HG02642 (cell line): ENCODE measurements around the gene FLVCR1.
"Not testable (repeated sequence)": the region's sequence is repeated elsewhere in the genome, so short reads cannot be mapped to it uniquely, and the experiment has no call there.

Experiments
- ATAC-seq: cut with Tn5 transposase; IDR thresholded peaks from one replicate; pipeline ENCODE4 v1.9.1; 2021; ENCODE audit warnings: mild to moderate bottlenecking; ENCODE audit not compliant: unreplicated experiment, poor library complexity

FLVCR1 gene

DNA sequence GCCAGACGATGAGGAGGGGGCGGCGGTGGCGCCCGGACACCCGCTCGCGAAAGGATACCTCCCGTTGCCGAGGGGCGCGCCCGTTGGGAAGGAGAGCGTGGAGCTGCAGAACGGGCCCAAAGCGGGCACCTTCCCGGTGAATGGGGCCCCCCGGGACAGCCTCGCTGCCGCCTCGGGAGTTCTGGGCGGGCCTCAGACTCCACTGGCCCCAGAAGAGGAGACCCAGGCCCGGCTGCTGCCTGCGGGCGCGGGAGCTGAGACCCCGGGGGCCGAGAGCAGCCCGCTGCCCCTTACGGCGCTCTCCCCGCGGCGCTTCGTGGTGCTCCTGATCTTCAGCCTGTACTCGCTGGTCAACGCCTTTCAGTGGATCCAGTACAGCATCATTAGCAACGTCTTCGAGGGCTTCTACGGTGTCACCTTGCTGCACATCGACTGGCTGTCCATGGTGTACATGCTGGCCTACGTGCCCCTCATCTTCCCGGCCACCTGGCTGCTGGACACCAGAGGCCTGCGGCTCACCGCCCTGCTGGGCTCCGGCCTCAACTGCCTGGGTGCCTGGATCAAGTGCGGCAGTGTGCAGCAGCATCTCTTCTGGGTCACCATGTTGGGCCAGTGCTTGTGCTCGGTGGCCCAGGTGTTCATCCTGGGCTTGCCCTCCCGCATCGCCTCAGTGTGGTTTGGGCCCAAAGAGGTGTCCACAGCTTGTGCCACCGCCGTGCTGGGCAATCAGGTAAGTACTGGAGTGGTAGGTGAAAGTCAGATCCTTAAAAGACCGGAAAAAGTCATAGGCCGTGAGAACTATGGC is 588 bp downstream of the FLVCR1 start:
- peak; percentile 13 for ATAC-seq

DNA sequence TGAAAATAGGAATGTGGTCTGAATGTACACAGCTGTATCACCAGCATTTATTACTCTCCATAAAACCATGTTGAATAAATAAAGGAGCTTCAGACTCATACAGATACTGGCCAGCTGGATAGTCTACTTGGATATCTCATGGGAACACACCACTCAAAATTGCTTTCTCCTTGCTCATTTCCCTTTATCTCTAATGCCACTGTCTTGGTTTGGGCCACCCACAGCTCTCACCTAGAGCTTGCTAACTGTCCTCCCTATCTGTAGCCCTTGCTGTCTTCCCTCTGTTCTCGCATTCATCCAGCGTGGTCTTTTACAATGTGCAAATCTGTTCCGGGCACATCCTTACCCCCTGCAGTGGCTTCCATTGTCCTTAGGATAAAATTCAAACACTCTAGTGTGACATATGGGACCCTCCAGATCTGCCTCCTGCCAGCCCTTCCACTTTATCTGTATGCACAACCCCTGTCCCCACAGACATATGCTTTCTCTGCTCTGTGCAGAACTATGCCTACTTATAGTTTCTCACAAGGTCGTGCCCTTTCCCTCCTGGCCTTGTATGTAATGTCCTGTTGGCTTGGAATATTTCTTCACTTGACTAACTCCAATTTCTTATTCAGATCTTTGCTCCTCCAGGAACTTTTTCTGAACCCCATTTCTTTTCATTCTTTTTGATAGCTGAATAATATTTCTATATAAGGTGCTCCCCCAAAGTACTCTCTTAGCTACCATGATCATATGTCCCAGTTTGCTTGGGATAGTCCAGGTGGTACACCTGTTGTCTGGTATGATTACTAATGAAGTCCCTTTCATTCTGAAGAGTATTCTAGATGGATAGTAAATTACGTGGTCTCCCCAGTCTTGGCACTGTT is 2.9 kb downstream of the FLVCR1 start:
- ATAC-seq = no peak

DNA sequence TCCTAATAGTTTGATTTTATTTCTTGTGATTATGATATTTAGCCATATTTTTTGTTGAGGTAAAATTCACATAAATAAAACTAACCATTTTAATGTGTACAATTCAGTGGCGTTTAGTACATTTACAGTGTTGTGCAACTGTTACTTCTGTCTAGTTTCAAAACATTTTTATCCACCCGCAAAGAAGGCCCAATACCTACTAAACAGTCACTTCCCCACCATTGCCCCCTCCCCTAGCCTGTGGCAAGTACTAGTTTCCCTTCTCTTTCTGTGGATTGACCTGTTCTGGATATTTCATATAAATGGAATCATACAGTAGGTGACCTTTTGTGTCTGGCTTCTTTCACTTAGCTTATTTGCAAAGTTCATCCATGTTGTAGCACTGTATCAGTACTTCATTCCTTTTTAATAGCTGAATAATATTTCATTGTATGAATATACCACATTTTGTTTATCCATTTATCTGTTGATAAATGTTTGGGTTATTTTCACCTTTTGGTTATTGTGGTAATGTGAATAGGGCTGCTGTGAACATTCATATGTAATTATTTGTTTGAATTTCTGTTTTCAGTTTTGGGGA is 4.1 kb downstream of the FLVCR1 start:
- no peak for ATAC-seq

DNA sequence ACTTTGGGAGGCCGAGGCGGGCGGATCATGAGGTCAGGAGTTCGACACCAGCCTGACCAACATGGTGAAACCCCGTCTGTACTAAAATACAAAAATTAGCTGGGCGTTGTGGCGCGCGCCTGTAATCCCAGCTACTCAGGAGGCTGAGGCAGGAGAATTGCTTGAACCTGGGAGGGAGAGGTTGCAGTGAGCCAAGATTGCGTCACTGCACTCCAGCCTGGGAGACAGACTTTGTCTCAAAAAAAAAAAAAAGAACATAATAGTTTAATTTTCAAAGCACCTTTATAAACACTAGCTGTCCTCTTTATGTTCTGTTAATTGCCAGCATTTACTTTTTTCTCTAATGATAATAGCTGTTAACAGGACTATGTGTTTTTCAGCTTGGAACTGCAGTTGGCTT is 5.3 kb downstream of the FLVCR1 start:
- ATAC-seq = not testable (repeated sequence)

DNA sequence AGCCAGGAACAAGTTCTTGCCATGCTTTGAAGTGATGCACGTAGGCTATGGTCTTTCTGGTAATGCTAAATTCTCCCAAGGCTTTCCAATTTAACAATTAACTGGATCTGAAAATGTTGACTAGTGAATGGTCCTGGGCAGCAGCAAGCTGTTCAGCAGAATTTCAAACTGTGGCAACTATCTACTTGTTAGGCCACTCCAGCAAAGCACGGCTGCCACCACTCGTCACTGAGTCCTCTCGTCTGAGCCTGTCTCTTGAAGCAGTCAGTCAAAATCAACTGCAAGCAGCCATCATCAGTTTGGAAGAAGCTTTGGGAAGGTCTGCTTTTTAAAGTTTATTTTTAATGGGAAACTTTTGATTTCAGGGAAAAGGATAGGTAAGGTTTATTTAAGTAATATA is 6.1 kb downstream of the FLVCR1 start:
- ATAC-seq = no peak

DNA sequence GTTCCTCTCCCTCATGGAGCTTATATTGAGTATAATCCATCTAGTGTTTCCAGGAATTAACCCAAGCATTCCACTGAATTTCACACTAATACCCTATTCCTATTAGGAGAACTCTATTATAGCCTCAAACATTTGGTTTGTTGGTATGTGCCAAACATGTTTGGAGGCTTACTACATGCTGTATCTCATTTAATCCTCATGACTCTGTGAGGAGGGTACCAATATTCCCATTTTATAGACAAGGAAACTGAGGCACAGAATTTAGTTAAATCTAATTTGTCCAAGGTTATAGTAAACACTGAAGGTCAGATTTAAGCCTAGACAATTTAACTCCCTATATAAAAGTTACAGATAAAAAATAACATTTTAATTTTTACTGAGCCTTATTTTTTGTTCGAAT is 9.1 kb downstream of the FLVCR1 start:
- ATAC-seq = no peak

GRCh38 chr1:212871976-212872375 is 13.9 kb downstream of the FLVCR1 start:
- no peak for ATAC-seq

DNA sequence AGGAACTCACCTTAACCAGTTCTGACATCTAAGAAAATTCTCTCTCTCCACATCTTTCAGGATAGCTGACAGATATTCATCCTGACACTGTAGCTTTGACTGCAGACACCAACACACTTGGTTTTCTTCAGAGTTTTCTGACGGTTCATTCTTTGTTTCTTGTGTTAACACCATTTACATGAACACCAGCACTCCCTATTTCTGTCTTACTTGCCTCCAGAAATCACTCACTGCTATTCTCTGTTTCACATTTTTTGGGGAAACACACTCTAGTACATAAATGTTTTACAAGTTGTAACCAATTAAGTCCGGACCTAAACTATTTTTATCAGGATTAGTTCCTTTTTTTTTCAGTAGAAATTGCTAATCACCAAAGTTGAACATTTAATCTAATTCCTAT is 15.4 kb downstream of the FLVCR1 start:
- ATAC-seq = peak; percentile 86

- no peak for ATAC-seq
Measured at GRCh38 chr1:212878418-212878817, 20.3 kb downstream of the FLVCR1 start.

DNA sequence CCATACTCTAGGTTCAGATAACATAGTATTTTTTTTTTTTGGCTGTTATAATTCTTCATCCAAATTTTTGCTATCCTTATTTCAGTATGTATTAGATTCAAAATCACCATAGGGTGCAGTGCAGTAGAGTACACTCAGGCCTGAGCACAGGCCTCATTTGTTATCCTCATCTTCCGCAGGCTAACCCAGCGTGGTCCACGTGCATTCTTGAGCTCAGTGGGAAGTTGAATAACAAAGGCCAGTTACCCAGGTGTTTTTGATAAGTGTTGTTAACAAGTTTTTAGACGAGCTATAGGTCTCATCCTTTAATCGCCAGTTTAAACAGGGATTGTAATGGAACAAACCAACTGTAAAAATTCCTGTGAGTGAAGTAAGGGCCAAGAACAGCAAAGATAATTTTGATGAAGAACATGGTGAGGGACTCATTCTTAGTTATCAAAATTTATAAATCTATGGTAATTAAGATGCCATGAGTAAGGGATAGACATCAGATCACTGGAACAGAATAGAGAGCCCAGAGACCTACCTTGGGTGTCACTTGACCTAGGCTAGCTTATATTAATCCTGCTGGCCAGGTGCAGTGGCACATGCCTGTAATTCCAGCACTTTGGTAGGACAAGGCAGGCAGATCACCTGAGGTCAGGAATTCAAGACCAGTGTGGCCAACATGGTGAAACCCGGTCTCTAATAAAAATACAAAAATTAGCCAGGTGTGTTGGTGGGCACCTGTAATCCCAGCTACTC is 22.0 kb downstream of the FLVCR1 start:
- no peak for ATAC-seq

DNA sequence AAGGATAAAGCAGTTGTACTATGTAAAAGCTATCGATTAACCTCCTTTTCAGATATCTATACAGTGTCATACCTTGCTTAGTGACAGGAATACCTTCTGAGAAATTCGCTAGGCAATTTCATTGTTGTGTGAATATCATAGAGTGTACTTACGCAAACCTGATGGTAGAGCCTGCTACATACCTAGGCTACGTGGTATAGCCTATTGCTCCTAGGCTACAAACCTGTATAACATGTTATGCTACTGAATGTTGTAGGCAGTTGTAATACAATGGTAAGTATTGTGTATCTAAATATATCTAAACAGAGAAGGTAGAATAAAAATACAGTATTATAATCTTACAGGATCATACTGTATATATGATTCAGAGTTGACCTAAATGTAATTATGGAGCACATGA is 26.5 kb downstream of the FLVCR1 start:
- no peak for ATAC-seq

DNA sequence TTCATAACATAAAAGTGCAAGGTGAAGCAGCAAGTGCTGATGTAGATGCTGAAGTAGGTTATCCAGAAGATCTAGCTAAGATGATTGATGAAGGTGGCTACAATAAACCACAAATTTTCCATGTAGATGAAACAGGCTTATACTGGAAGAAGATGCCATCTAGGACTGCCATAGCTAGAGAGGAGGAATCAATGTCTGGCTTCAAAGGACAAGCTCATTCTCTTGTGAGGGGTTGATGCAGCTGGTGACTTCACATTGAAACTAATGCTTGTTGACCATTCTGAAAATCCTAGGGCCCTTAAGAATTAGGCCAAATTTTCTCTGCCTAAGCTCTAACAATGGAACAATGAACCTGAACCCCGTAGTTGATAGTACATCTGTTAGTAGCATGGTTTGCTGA is 34.0 kb downstream of the FLVCR1 start:
- ATAC-seq = no peak

DNA sequence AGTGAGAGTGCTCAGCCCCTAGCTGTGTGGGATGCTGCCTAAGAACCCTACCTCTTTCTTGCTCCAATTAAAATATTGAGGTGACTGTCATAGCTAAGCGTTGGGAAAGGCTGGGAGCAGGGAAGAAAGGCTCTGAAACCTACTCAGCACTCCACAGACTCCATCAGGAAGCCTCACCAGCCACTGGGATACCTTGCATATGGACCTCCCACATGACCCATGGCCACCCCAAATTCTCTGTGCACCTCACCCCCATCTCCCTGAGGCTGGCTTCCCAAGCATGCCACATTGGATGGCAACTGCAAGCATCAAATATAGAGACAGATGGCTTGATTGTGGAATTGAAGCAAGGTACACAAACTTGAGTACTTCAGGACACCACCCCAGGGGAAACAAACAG is 41.8 kb downstream of the FLVCR1 start:
- ATAC-seq = no peak

DNA sequence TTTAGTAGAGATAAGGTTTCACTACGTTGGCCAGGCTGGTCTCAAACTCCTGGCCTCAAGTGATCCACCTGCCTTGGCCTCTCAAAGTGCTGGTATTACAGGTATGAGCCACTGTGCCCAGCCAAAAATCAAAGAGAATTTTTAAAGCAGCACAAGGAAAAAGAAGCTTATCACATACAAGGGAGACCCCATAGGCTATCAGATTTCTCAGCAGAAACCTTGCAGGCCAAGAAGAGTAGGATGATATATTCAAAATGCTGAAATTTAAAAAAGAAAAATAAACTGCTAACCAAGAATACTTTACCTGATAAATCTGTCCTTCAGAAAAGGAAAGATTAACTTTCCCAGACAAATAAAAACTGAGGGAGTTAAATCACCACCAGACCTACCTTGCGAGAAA is 43.2 kb downstream of the FLVCR1 start:
- no peak for ATAC-seq

- no peak for ATAC-seq
Measured at GRCh38 chr1:212902054-212902453, 44.0 kb downstream of the FLVCR1 start.

GRCh38 chr1:212903664-212904063 is 45.6 kb downstream of the FLVCR1 start:
- no peak for ATAC-seq

DNA sequence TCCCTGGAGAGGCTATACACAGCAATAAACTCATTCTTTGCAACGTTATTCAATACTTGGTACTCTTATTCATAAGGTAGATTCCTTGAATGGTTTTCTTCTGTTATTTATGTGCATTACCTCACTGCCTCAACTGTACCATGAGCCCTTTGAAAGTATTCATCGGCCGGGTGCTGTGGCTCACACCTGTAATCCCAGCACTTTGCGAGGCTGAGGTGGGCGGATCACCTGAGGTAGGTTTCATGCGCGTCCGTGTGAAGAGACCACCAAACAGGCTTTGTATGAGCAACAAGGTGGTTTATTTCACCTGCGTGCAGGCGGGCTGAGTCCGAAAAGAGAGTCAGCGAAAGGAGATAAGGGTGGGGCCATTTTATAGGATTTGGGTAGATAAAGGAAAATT is 50.0 kb downstream of the FLVCR1 start:
- ATAC-seq = not testable (repeated sequence)

- ATAC-seq = no peak
Measured at GRCh38 chr1:212908971-212909370, 50.9 kb downstream of the FLVCR1 start.

- no peak for ATAC-seq
Measured at GRCh38 chr1:212909652-212910063, 51.6 kb downstream of the FLVCR1 start.

GRCh38 chr1:212910213-212910612 is 52.1 kb downstream of the FLVCR1 start:
- not testable (repeated sequence) for ATAC-seq
